HEK293T (cell line): ENCODE data around the gene LRRC28.

ENCODE experiments used
- CTCF ChIA-PET: fragments of 350-600 bp; formaldehyde crosslinking; extraction: SDS; loops from one replicate; lab custom pipeline; 2021; ENCODE audit warnings: antibody characterized with exemption, inconsistent platforms; lab: Yijun Ruan, JAX
- POLR2A ChIA-PET: fragments of 350-600 bp; formaldehyde crosslinking; extraction: SDS; loops from one replicate; lab custom pipeline; 2020; ENCODE audit warnings: antibody characterized with exemption, inconsistent platforms; lab: Yijun Ruan, JAX
- DNase-seq: peaks from one replicate; pipeline ENCODE4 v3.0.0; 2012; ENCODE audit warnings: mixed read lengths; ENCODE audit errors: extremely low spot score
- ARNT ChIP-seq: fragments of 450-650 bp; IDR thresholded peaks from 2 replicates; pipeline ENCODE4 v1.6.1; 2017; ENCODE audit warnings: mild to moderate bottlenecking
- BHLHE40 ChIP-seq: fragments of 450-650 bp; IDR thresholded peaks from 2 replicates; pipeline ENCODE4 v1.6.1; 2016; ENCODE audit warnings: mild to moderate bottlenecking, moderate library complexity, borderline replicate concordance
- CTBP1 ChIP-seq: fragments of 450-650 bp; IDR thresholded peaks from 2 replicates; pipeline ENCODE4 v1.6.1; 2016; ENCODE audit warnings: borderline replicate concordance
- ELF4 ChIP-seq: fragments of 450-650 bp; IDR thresholded peaks from 2 replicates; pipeline ENCODE4 v1.6.1; 2017; ENCODE audit warnings: antibody characterized with exemption
- FOXA1 ChIP-seq: fragments of 450-650 bp; IDR thresholded peaks from 2 replicates; pipeline ENCODE4 v1.6.1; 2016; ENCODE audit warnings: mild to moderate bottlenecking
- FOXK2 ChIP-seq: fragments of 450-650 bp; IDR thresholded peaks from 2 replicates; pipeline ENCODE4 v1.6.1; 2016; ENCODE audit warnings: mild to moderate bottlenecking
- FOXM1 ChIP-seq: fragments of 450-650 bp; IDR thresholded peaks from 2 replicates; pipeline ENCODE4 v1.6.1; 2017; ENCODE audit warnings: mild to moderate bottlenecking, borderline replicate concordance
- HDGF ChIP-seq: fragments of 450-650 bp; IDR thresholded peaks from 2 replicates; pipeline ENCODE4 v1.6.1; 2017; ENCODE audit warnings: antibody characterized with exemption, borderline replicate concordance
- L3MBTL2 ChIP-seq: fragments of 450-650 bp; conservative IDR thresholded peaks from 2 replicates; pipeline ENCODE4 v1.6.1; 2016; ENCODE audit warnings: mild to moderate bottlenecking
- LEF1 ChIP-seq: fragments of 450-650 bp; IDR thresholded peaks from 2 replicates; pipeline ENCODE4 v1.6.1; 2017; ENCODE audit warnings: mild to moderate bottlenecking, borderline replicate concordance
- NFRKB ChIP-seq: fragments of 450-650 bp; IDR thresholded peaks from 2 replicates; pipeline ENCODE4 v1.6.1; 2016; ENCODE audit warnings: mild to moderate bottlenecking, moderate library complexity
- SP1 ChIP-seq: fragments of 450-650 bp; IDR thresholded peaks from 2 replicates; pipeline ENCODE4 v1.6.1; 2017
- SUZ12 ChIP-seq: fragments of 450-650 bp; IDR thresholded peaks from 2 replicates; pipeline ENCODE4 v1.6.1; 2016; ENCODE audit warnings: mild to moderate bottlenecking
- TARDBP ChIP-seq: fragments of 450-650 bp; IDR thresholded peaks from 2 replicates; pipeline ENCODE4 v1.6.1; 2016
- ZNF384 ChIP-seq: fragments of 450-650 bp; IDR thresholded peaks from 2 replicates; pipeline ENCODE4 v1.6.1; 2016
- TF ChIP-seq, protein P1 (sequence below): fragments of 450-650 bp; IDR thresholded peaks from 2 replicates; pipeline ENCODE4 v1.6.1; 2016

The LRRC28 gene

GRCh38 chr15:99431661-99432091 is 180.4 kb downstream of the LRRC28 start:
- ChIA-PET CTCF (no interaction called here), POLR2A (no interaction called here)
- no peak for DNase-seq
- TF ChIP-seq FOXK2 (no peak), FOXM1 (no peak), NFRKB (no peak), ZNF384 (no peak), ARNT (no peak), L3MBTL2 (no peak), FOXA1 (no peak), LEF1 (no peak), BHLHE40 (no peak), HDGF (no peak), SP1 (no peak), SUZ12 (no peak), ELF4 (no peak)
- TF ChIP-seq, protein P1, sequence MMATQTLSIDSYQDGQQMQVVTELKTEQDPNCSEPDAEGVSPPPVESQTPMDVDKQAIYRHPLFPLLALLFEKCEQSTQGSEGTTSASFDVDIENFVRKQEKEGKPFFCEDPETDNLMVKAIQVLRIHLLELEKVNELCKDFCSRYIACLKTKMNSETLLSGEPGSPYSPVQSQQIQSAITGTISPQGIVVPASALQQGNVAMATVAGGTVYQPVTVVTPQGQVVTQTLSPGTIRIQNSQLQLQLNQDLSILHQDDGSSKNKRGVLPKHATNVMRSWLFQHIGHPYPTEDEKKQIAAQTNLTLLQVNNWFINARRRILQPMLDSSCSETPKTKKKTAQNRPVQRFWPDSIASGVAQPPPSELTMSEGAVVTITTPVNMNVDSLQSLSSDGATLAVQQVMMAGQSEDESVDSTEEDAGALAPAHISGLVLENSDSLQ = no peak

GRCh38 chr15:99432271-99433025 is 181.2 kb downstream of the LRRC28 start:
- DNase-seq = no peak

DNA sequence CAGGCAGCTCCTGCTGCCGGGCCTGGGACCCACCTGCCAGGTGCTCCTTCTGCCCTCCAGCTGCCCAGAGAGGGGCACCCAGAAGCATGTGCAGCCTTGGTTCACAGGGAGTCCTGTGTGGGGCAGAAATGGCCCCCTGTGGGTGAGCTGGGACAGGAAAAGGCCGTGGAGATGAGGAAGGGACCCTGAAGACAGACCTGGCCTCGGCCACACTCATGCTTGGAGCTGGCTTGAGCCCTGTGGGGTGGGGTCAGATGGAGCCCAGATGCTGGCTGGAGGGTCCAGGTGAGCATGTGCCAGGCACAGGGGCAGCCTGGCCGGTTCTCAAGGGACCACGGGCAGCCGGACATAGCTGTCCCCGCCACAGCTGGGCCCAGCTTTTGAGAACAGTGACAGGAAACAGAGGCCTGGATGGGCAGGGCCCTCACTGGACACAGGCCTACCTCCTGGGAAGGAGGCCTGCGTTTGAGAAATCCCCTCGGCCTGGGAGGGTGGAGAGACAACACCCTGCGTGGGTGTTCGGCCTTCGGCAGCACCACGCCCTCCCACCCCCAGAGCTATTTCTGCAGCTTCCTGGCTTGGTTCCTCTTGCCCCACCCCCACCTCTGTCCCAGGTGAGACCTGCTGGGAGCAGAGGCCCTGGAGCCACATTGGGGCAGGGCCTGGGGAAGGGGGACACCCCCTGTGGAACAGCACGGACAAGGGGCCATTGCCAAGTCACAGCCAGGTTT is 181.9 kb downstream of the LRRC28 start:
- ChIA-PET CTCF (interaction anchor here (0.9 kb wide), 1 partner anchor 160 kb away, joined by 3 read pairs; no protein-coding TSS in a partner anchor), POLR2A (no interaction called here)
- no peak for TF ChIP-seq FOXK2
- no peak for TF ChIP-seq FOXM1
- TF ChIP-seq ARNT = no peak
- TF ChIP-seq BHLHE40 = no peak
- TF ChIP-seq SUZ12 = no peak
- no peak for TF ChIP-seq LEF1
- TF ChIP-seq L3MBTL2 = no peak
- TF ChIP-seq TARDBP = no peak
- no peak for TF ChIP-seq ZNF384
- TF ChIP-seq, protein P1 = no peak
- TF ChIP-seq FOXA1 = no peak
- no peak for TF ChIP-seq ELF4
- no peak for TF ChIP-seq NFRKB
- TF ChIP-seq HDGF = no peak
- no peak for TF ChIP-seq CTBP1
- no peak for TF ChIP-seq SP1
- DNase-seq = no peak

More at GRCh38 chr15:99432271-99433025, 181.2 kb downstream of the LRRC28 start:
- ChIA-PET POLR2A (no interaction called here), CTCF (interaction anchor here (0.9 kb wide), 1 partner anchor 160 kb away, joined by 3 read pairs; no protein-coding TSS in a partner anchor)
- no peak for TF ChIP-seq BHLHE40
- no peak for TF ChIP-seq SP1
- TF ChIP-seq FOXK2 = no peak
- no peak for TF ChIP-seq FOXA1
- no peak for TF ChIP-seq NFRKB
- TF ChIP-seq LEF1 = no peak

- POLR2A ChIA-PET = no interaction called here
- CTCF ChIA-PET = interaction anchor here (1.3 kb wide), 1 partner anchor 270 kb away, joined by 5 read pairs; no protein-coding TSS in a partner anchor
Observed at GRCh38 chr15:99433757-99434450, 182.6 kb downstream of the LRRC28 start.

DNA sequence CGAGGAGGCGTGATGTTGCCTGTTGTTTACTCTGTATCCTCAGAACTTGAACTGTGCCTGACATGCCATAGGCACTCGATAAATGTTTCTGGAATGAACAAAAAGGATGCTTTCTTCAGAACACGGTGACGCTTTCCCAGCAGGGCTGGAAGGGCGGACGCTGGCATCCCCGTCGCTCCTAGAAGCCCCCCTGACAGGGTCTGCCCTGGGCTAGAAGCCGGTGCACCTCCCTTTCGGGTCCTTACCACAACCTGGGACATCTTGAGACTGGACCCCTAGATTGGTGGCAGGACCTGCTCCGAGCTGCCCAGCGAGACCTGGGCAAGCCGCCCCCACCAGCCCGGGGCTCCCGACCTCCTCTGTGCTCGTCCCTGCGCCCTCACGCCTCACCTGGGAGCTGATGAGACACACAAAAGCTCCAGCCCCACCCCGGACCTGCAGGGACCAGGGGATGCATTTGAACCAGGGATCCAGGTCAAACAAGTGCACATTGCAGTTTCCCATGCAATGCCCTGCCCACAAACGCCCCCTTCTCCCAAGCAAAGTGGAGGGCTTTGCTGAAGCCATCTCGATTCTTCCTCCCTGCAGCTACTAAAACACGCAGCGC is 183.3 kb downstream of the LRRC28 start:
- ChIA-PET CTCF (interaction anchor here (1.3 kb wide), 1 partner anchor 270 kb away, joined by 5 read pairs; no protein-coding TSS in a partner anchor), POLR2A (no interaction called here)
- no peak for DNase-seq
- TF ChIP-seq ZNF384 (no peak), FOXM1 (no peak), ARNT (no peak), TARDBP (no peak), BHLHE40 (no peak), CTBP1 (no peak), HDGF (no peak), LEF1 (no peak), FOXK2 (no peak), SP1 (no peak), L3MBTL2 (no peak), ELF4 (no peak), NFRKB (no peak), SUZ12 (no peak), FOXA1 (no peak)
- TF ChIP-seq, protein P1 = no peak

More at GRCh38 chr15:99433757-99434450, 182.6 kb downstream of the LRRC28 start:
- DNase-seq = no peak
- no peak for TF ChIP-seq ZNF384
- no peak for TF ChIP-seq SUZ12
- TF ChIP-seq ARNT = no peak
- no peak for TF ChIP-seq LEF1
- no peak for TF ChIP-seq BHLHE40
- TF ChIP-seq TARDBP = no peak
- TF ChIP-seq, protein P1 = no peak
- no peak for TF ChIP-seq HDGF
- no peak for TF ChIP-seq FOXM1
- no peak for TF ChIP-seq SP1
